GM12874 (cell line): Measurements from ENCODE around the gene ZSCAN16.

Experiments
- CTCF ChIP-seq: IDR thresholded peaks from 2 replicates; pipeline ENCODE4 v1.5.1; 2011; ENCODE audit warnings: low read depth, mild to moderate bottlenecking, control low read depth, low read length, moderate library complexity; ENCODE audit not compliant: insufficient read depth

ZSCAN16 gene

GRCh38 chr6:28145231-28145630 is 20.8 kb downstream of the ZSCAN16 start:
- no peak for TF ChIP-seq CTCF

- no peak for TF ChIP-seq CTCF
Measured at GRCh38 chr6:28152531-28152930, 28.1 kb downstream of the ZSCAN16 start.

- TF ChIP-seq CTCF = no peak
Measured at GRCh38 chr6:28153546-28153945, 29.1 kb downstream of the ZSCAN16 start.

GRCh38 chr6:28154357-28154756 is 29.9 kb downstream of the ZSCAN16 start:
- TF ChIP-seq CTCF = no peak

GRCh38 chr6:28158318-28158717 is 33.9 kb downstream of the ZSCAN16 start:
- no peak for TF ChIP-seq CTCF

GRCh38 chr6:28159029-28159607 is 34.7 kb downstream of the ZSCAN16 start:
- TF ChIP-seq CTCF = no peak

GRCh38 chr6:28160233-28160632 is 35.8 kb downstream of the ZSCAN16 start:
- no peak for TF ChIP-seq CTCF
